ENCODE measurements around the gene IKBIP. TPM values are rescaled to one million over a fixed set of nuclear protein-coding genes. Genes with fewer than 3 reads are reported as not detected.

IKBIP gene
- polyA plus RNA-seq, 1 donor from 2014 or later: 11.5 TPM

- Histone ChIP-seq H4K20me1 (ENCODE audit: insufficient read depth) (no peaks in the 10 kb centered on the region), H2AFZ (ENCODE audit: low read depth, low read length) (no peak overlapping the region), H3K9me3 (ENCODE audit: low read length) (no peaks in the 10 kb centered on the region), H3F3A (ENCODE audit: insufficient read depth, low read length, poor library complexity, severe bottlenecking) (no peaks in the 10 kb centered on the region), H3K27me3 (ENCODE audit: insufficient read depth, low read depth, low read length) (no peaks in the 10 kb centered on the region), H3K27ac (ENCODE audit: low read length) (no peak overlapping the region), H3K4me3 (ENCODE audit: low read length) (no peak overlapping the region), H3K9me2 (ENCODE audit: insufficient read depth, low read length) (no peaks in the 10 kb centered on the region), H3K4me2 (ENCODE audit: low read length) (no peak overlapping the region), H3K9ac (ENCODE audit: low read length) (no peak overlapping the region), H3K79me2 (replicated peaks; ENCODE audit: insufficient read depth, low read length) (no peaks in the 10 kb centered on the region), H3K36me3 (ENCODE audit: insufficient read depth, low read length) (peaks cover 9% of the 10 kb centered on the region)
- TF ChIP-seq EZH2 (IDR thresholded peaks at IDR 0.05; ENCODE audit: borderline replicate concordance, insufficient read depth, low read length, poor library complexity, severe bottlenecking) (no peak), SMC3 (conservative IDR thresholded peaks at IDR 0.05; ENCODE audit: poor library complexity) (no peak), RAD21 (conservative IDR thresholded peaks at IDR 0.05) (no peak), TAF1 (IDR thresholded peaks at IDR 0.05; ENCODE audit: low read depth) (no peak), CTCF (IDR thresholded peaks at IDR 0.05; ENCODE audit: poor library complexity, severe bottlenecking) (no peak), EP300 (conservative IDR thresholded peaks at IDR 0.05; ENCODE audit: poor library complexity, severe bottlenecking) (no peak), POLR2AphosphoS5 (IDR thresholded peaks at IDR 0.05) (no peak)
Observed at GRCh38 chr12:98686603-98687002, 42.0 kb upstream of the IKBIP start.

- H3K9me3 ChIP-seq (ENCODE audit: low read length): no peaks in the 10 kb centered on the region
- H3K79me2 ChIP-seq (replicated peaks; ENCODE audit: insufficient read depth, low read length): no peaks in the 10 kb centered on the region
- H4K20me1 ChIP-seq (ENCODE audit: insufficient read depth): no peaks in the 10 kb centered on the region
- no peak overlapping the region for H3K9ac ChIP-seq (ENCODE audit: low read length)
- no peak overlapping the region for H2AFZ ChIP-seq (ENCODE audit: low read depth, low read length)
- no peak overlapping the region for H3K4me2 ChIP-seq (ENCODE audit: low read length)
- no peaks in the 10 kb centered on the region for H3K27me3 ChIP-seq (ENCODE audit: insufficient read depth, low read depth, low read length)
- no peak overlapping the region for H3K4me3 ChIP-seq (ENCODE audit: low read length)
- no peaks in the 10 kb centered on the region for H3F3A ChIP-seq (ENCODE audit: insufficient read depth, low read length, poor library complexity, severe bottlenecking)
- no peak overlapping the region for H3K27ac ChIP-seq (ENCODE audit: low read length)
- peaks cover 15% of the 10 kb centered on the region for H3K36me3 ChIP-seq (ENCODE audit: insufficient read depth, low read length)
- no peak for TF ChIP-seq EP300 (conservative IDR thresholded peaks at IDR 0.05; ENCODE audit: poor library complexity, severe bottlenecking)
- TF ChIP-seq CTCF (IDR thresholded peaks at IDR 0.05; ENCODE audit: poor library complexity, severe bottlenecking): no peak
- no peak for TF ChIP-seq MXI1 (conservative IDR thresholded peaks at IDR 0.05; ENCODE audit: poor library complexity, severe bottlenecking)
- TF ChIP-seq EZH2 (IDR thresholded peaks at IDR 0.05; ENCODE audit: borderline replicate concordance, insufficient read depth, low read length, poor library complexity, severe bottlenecking): no peak
- TF ChIP-seq REST (IDR thresholded peaks at IDR 0.05; ENCODE audit: borderline replicate concordance): no peak
- TF ChIP-seq RAD21 (conservative IDR thresholded peaks at IDR 0.05): no peak
- no peak for TF ChIP-seq SMC3 (conservative IDR thresholded peaks at IDR 0.05; ENCODE audit: poor library complexity)
- no peak for TF ChIP-seq TAF1 (IDR thresholded peaks at IDR 0.05; ENCODE audit: low read depth)
- TF ChIP-seq POLR2AphosphoS5 (IDR thresholded peaks at IDR 0.05): no peak
- no peaks in the 10 kb centered on the region for H3K9me2 ChIP-seq (ENCODE audit: insufficient read depth, low read length)
Observed at GRCh38 chr12:98684199-98684598, 39.6 kb upstream of the IKBIP start.
